ENCODE measurements around the gene FOXJ2.
"Not testable (repeated sequence)": the region's sequence is repeated elsewhere in the genome, so short reads cannot be mapped to it uniquely, and the experiment has no call there.

Gene FOXJ2

GRCh38 chr12:8058506-8058905 is 26.0 kb downstream of the FOXJ2 start:
- Histone ChIP-seq H3K4me3 (ENCODE audit: low read depth in 1 of 2, low read length in 1 of 2) (peak overlapping the region; percentile 22 to 31), H3K9me3 (no peaks in the 10 kb centered on the region), H3K27me3 (no peaks in the 10 kb centered on the region), H3K4me1 (ENCODE audit: control insufficient read depth in 1 of 2, insufficient read depth in 1 of 2, low read depth in 1 of 2, low read length in 1 of 2) (peaks cover 66 to 83% of the 10 kb centered on the region in 2 experiments), H3K36me3 (no peaks in the 10 kb centered on the region), H3K27ac (peak overlapping the region; percentile 91)
- TF ChIP-seq CTCF (IDR thresholded peaks at IDR 0.05), result no peak

GRCh38 chr12:8064131-8064530 is 31.6 kb downstream of the FOXJ2 start:
- H3K36me3 ChIP-seq, result no peaks in the 10 kb centered on the region
- H3K27me3 ChIP-seq, result no peaks in the 10 kb centered on the region
- no peak for TF ChIP-seq CTCF (IDR thresholded peaks at IDR 0.05)
- peak overlapping the region; percentile 16 to 43 for H3K4me3 ChIP-seq (ENCODE audit: low read depth in 1 of 2, low read length in 1 of 2)
- H3K27ac ChIP-seq, result peak overlapping the region; percentile 91
- no peaks in the 10 kb centered on the region for H3K9me3 ChIP-seq
- peaks cover 55 to 72% of the 10 kb centered on the region in 2 experiments for H3K4me1 ChIP-seq (ENCODE audit: control insufficient read depth in 1 of 2, insufficient read depth in 1 of 2, low read depth in 1 of 2, low read length in 1 of 2)

- H3K4me1 ChIP-seq (ENCODE audit: control insufficient read depth in 1 of 2, insufficient read depth in 1 of 2, low read depth in 1 of 2, low read length in 1 of 2), result peaks cover 65 to 79% of the 10 kb centered on the region in 2 experiments
- peak within 1 kb of the TSS; percentile 91 for H3K27ac ChIP-seq
- no peaks in the 10 kb centered on the region for H3K36me3 ChIP-seq
- H3K4me3 ChIP-seq (ENCODE audit: low read depth in 1 of 2, low read length in 1 of 2), result peak within 1 kb of the TSS; percentile 43 to 44
- H3K9me3 ChIP-seq, result no peaks in the 10 kb centered on the region
- H3K27me3 ChIP-seq, result no peaks in the 10 kb centered on the region
- TF ChIP-seq CTCF (IDR thresholded peaks at IDR 0.05), result no peak
These were observed 33.6 kb downstream of the FOXJ2 start, which contains the start of gene C3AR1 for GRCh38 chr12:8065991-8066594. Gene C3AR1, minus strand, starts transcription at chr12:8066359. Its CDS starts 6,174 bp downstream, at chr12:8060185.

GRCh38 chr12:8069582-8069981 is 37.1 kb downstream of the FOXJ2 start:
- peak overlapping the region; percentile 78 for H3K27ac ChIP-seq
- no peaks in the 10 kb centered on the region for H3K27me3 ChIP-seq
- peaks cover 55 to 74% of the 10 kb centered on the region in 2 experiments for H3K4me1 ChIP-seq (ENCODE audit: control insufficient read depth in 1 of 2, insufficient read depth in 1 of 2, low read depth in 1 of 2, low read length in 1 of 2)
- H3K4me3 ChIP-seq (ENCODE audit: low read depth in 1 of 2, low read length in 1 of 2), result no peak overlapping the region
- H3K9me3 ChIP-seq, result no peaks in the 10 kb centered on the region
- H3K36me3 ChIP-seq, result no peaks in the 10 kb centered on the region
- no peak for TF ChIP-seq CTCF (IDR thresholded peaks at IDR 0.05)

- Histone ChIP-seq H3K4me1 (ENCODE audit: control insufficient read depth in 1 of 2, insufficient read depth in 1 of 2, low read depth in 1 of 2, low read length in 1 of 2) (peaks cover 51 to 72% of the 10 kb centered on the region in 2 experiments), H3K27ac (peak overlapping the region; percentile 78)
- not testable (repeated sequence) for H3K27me3 ChIP-seq; H3K9me3 ChIP-seq; H3K36me3 ChIP-seq; H3K4me3 ChIP-seq (ENCODE audit: low read depth in 1 of 2, low read length in 1 of 2)
These were observed 39.3 kb downstream of the FOXJ2 start for GRCh38 chr12:8071820-8072219.

GRCh38 chr12:8075935-8076334 is 43.4 kb downstream of the FOXJ2 start:
- TF ChIP-seq CTCF (IDR thresholded peaks at IDR 0.05), result no peak
- Histone ChIP-seq H3K27ac (peak overlapping the region; percentile 47), H3K4me1 (ENCODE audit: control insufficient read depth in 1 of 2, insufficient read depth in 1 of 2, low read depth in 1 of 2, low read length in 1 of 2) (peaks cover 58 to 74% of the 10 kb centered on the region in 2 experiments)

More at GRCh38 chr12:8075935-8076334, 43.4 kb downstream of the FOXJ2 start:
- Histone ChIP-seq H3K36me3 (no peaks in the 10 kb centered on the region), H3K4me3 (ENCODE audit: low read depth in 1 of 2, low read length in 1 of 2) (no peak overlapping the region), H3K27me3 (no peaks in the 10 kb centered on the region), H3K9me3 (no peaks in the 10 kb centered on the region)
